ENCODE measurements around the gene SLC25A29.

- TF ChIP-seq, protein P1, sequence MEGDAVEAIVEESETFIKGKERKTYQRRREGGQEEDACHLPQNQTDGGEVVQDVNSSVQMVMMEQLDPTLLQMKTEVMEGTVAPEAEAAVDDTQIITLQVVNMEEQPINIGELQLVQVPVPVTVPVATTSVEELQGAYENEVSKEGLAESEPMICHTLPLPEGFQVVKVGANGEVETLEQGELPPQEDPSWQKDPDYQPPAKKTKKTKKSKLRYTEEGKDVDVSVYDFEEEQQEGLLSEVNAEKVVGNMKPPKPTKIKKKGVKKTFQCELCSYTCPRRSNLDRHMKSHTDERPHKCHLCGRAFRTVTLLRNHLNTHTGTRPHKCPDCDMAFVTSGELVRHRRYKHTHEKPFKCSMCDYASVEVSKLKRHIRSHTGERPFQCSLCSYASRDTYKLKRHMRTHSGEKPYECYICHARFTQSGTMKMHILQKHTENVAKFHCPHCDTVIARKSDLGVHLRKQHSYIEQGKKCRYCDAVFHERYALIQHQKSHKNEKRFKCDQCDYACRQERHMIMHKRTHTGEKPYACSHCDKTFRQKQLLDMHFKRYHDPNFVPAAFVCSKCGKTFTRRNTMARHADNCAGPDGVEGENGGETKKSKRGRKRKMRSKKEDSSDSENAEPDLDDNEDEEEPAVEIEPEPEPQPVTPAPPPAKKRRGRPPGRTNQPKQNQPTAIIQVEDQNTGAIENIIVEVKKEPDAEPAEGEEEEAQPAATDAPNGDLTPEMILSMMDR (IDR thresholded peaks at IDR 0.05) = no peak
- TF ChIP-seq POLR2AphosphoS5 (IDR thresholded peaks at IDR 0.05) (no peak), POLR2A (IDR thresholded peaks at IDR 0.05) (no peak), EP300 (IDR thresholded peaks at IDR 0.05) (no peak)
Observed at GRCh38 chr14:100252684-100253083, 53.6 kb downstream of the SLC25A29 start.

Measured in gastroesophageal sphincter (tissue), 3 donors.